Astrocyte (in vitro differentiated cells and primary cell): Measurements from ENCODE around the gene BHLHA9. TPM values are rescaled to one million over a fixed set of nuclear protein-coding genes. Genes with fewer than 3 reads are reported as not detected.
"Not testable (repeated sequence)": the region's sequence is repeated elsewhere in the genome, so short reads cannot be mapped to it uniquely, and the experiment has no call there.

ENCODE experiments used
- DNase-seq: peaks from one replicate; pipeline ENCODE4 v3.0.0-alpha.2; 2010; ENCODE audit warnings: low read depth
- FAIRE-seq: peaks from 2 replicates; lab custom pipeline; 2011; peaks lifted over from hg19 to GRCh38; lab: Jason Lieb, UNC
- H2AFZ ChIP-seq: 2 replicates; pipeline ENCODE4 v1.6.0; 2012; ENCODE audit warnings: low read depth, low read length, inconsistent platforms
- H3K27ac ChIP-seq: 2 replicates; pipeline ENCODE4 v1.5.1; 2011; ENCODE audit warnings: low read depth, low read length, inconsistent platforms
- H3K27me3 ChIP-seq: 2 replicates; pipeline ENCODE4 v1.6.0; 2011; ENCODE audit warnings: low read length, inconsistent platforms; ENCODE audit not compliant: insufficient read depth
- H3K36me3 ChIP-seq: 2 replicates; pipeline ENCODE4 v1.5.1; 2011; ENCODE audit warnings: low read length, inconsistent platforms; ENCODE audit not compliant: insufficient read depth
- H3K4me1 ChIP-seq: 2 replicates; pipeline ENCODE4 v1.5.1; 2011; ENCODE audit warnings: low read length, inconsistent platforms; ENCODE audit not compliant: insufficient read depth
- H3K4me2 ChIP-seq: 2 replicates; pipeline ENCODE4 v1.6.0; 2012; ENCODE audit warnings: low read length, inconsistent platforms
- H3K4me3 ChIP-seq: 2 replicates; pipeline ENCODE4 v1.5.1; 2011; ENCODE audit warnings: low read depth, mild to moderate bottlenecking, low read length, inconsistent platforms; ENCODE audit not compliant: insufficient read depth
- H3K79me2 ChIP-seq: 2 replicates; pipeline ENCODE4 v1.6.0; 2012; ENCODE audit warnings: mild to moderate bottlenecking, low read length, inconsistent platforms; ENCODE audit not compliant: insufficient read depth
- H3K9ac ChIP-seq: 2 replicates; pipeline ENCODE4 v1.6.0; 2012; ENCODE audit warnings: mild to moderate bottlenecking, low read length, inconsistent platforms
- H3K9me3 ChIP-seq: 2 replicates; pipeline ENCODE4 v1.5.1; 2012; ENCODE audit warnings: low read depth, mild to moderate bottlenecking, low read length, inconsistent platforms; ENCODE audit not compliant: insufficient read depth
- H4K20me1 ChIP-seq: 2 replicates; pipeline ENCODE4 v1.6.0; 2012; ENCODE audit warnings: low read length, inconsistent platforms; ENCODE audit not compliant: insufficient read depth
- H3K27ac Mint-ChIP-seq: one replicate; pipeline ENCODE4 v1.8.0; 2021; ENCODE audit warnings: mild to moderate bottlenecking, mixed read lengths; ENCODE audit not compliant: unreplicated experiment
- H3K27me3 Mint-ChIP-seq: one replicate; pipeline ENCODE4 v1.8.0; 2021; ENCODE audit warnings: low read depth, mixed read lengths; ENCODE audit not compliant: unreplicated experiment
- H3K36me3 Mint-ChIP-seq: one replicate; pipeline ENCODE4 v1.8.0; 2021; ENCODE audit warnings: low read depth, mixed read lengths; ENCODE audit not compliant: unreplicated experiment
- H3K4me1 Mint-ChIP-seq: one replicate; pipeline ENCODE4 v1.8.0; 2021; ENCODE audit warnings: low read depth, mixed read lengths; ENCODE audit not compliant: unreplicated experiment
- H3K4me3 Mint-ChIP-seq: one replicate; pipeline ENCODE4 v1.8.0; 2021; ENCODE audit warnings: mild to moderate bottlenecking, moderate library complexity, mixed read lengths; ENCODE audit not compliant: unreplicated experiment
- H3K9me3 Mint-ChIP-seq: one replicate; pipeline ENCODE4 v1.8.0; 2021; ENCODE audit warnings: mild to moderate bottlenecking, mixed read lengths; ENCODE audit not compliant: unreplicated experiment
- EZH2 ChIP-seq: IDR thresholded peaks from 2 replicates; pipeline ENCODE4 v1.6.1; 2012; ENCODE audit warnings: mild to moderate bottlenecking, low read length, inconsistent platforms; ENCODE audit not compliant: insufficient read depth
- total RNA-seq: library from RNA; stranded (reverse); gene quantifications from 2 replicates; pipeline ENCODE4 v1.2.1, GENCODE V29; 2021
- TF ChIP-seq, protein P1 (sequence below): IDR thresholded peaks from 2 replicates; pipeline ENCODE4 v1.5.1; 2011; ENCODE audit warnings: low read depth, mild to moderate bottlenecking, inconsistent platforms, low read length, moderate library complexity; ENCODE audit not compliant: insufficient read depth

BHLHA9 gene
- total RNA-seq, 1 donor from 2014 or later, result not detected

DNA sequence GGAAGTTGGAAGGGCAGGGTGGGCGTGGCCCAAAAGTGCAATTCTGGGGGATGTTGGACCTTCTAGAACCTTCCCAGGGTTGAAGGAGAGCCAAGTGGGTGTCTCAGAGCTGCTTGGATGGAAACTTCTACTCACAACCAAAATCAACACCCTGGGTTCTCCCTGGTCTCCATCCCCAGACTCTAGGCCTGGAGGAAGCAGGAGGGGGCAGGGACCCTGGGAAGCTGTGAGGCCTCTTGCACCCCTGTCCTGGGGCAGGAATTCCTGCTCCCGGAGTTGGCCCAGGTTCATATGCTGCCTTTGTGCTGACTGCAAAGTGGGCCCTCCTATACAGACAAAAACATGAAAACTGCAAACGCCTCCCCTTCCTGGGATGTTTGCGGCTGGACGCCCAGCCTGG lies 34.3 kb downstream of the BHLHA9 start:
- H3K9ac ChIP-seq, result no peak overlapping the region
- no peak overlapping the region for H3K4me3 ChIP-seq
- H2AFZ ChIP-seq, result no peak overlapping the region
- H3K9me3 Mint-ChIP-seq, result peaks cover 4% of the 10 kb centered on the region
- peaks cover 8% of the 10 kb centered on the region for H3K36me3 Mint-ChIP-seq
- no peak overlapping the region for H3K27ac ChIP-seq
- no peaks in the 10 kb centered on the region for H3K36me3 ChIP-seq
- no peaks in the 10 kb centered on the region for H4K20me1 ChIP-seq
- peaks cover 4% of the 10 kb centered on the region for H3K4me1 Mint-ChIP-seq
- H3K27ac Mint-ChIP-seq, result no peak overlapping the region
- H3K4me2 ChIP-seq, result no peak overlapping the region
- no peaks in the 10 kb centered on the region for H3K79me2 ChIP-seq
- DNase-seq, result no peak
- TF ChIP-seq, protein P1, sequence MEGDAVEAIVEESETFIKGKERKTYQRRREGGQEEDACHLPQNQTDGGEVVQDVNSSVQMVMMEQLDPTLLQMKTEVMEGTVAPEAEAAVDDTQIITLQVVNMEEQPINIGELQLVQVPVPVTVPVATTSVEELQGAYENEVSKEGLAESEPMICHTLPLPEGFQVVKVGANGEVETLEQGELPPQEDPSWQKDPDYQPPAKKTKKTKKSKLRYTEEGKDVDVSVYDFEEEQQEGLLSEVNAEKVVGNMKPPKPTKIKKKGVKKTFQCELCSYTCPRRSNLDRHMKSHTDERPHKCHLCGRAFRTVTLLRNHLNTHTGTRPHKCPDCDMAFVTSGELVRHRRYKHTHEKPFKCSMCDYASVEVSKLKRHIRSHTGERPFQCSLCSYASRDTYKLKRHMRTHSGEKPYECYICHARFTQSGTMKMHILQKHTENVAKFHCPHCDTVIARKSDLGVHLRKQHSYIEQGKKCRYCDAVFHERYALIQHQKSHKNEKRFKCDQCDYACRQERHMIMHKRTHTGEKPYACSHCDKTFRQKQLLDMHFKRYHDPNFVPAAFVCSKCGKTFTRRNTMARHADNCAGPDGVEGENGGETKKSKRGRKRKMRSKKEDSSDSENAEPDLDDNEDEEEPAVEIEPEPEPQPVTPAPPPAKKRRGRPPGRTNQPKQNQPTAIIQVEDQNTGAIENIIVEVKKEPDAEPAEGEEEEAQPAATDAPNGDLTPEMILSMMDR, result no peak
- no peak for TF ChIP-seq EZH2
- H3K4me1 ChIP-seq, result no peaks in the 10 kb centered on the region
- H3K27me3 Mint-ChIP-seq, result peaks cover 36% of the 10 kb centered on the region
- H3K9me3 ChIP-seq, result no peaks in the 10 kb centered on the region
- no peaks in the 10 kb centered on the region for H3K27me3 ChIP-seq
- no peak for FAIRE-seq
- H3K4me3 Mint-ChIP-seq, result no peak overlapping the region

DNA sequence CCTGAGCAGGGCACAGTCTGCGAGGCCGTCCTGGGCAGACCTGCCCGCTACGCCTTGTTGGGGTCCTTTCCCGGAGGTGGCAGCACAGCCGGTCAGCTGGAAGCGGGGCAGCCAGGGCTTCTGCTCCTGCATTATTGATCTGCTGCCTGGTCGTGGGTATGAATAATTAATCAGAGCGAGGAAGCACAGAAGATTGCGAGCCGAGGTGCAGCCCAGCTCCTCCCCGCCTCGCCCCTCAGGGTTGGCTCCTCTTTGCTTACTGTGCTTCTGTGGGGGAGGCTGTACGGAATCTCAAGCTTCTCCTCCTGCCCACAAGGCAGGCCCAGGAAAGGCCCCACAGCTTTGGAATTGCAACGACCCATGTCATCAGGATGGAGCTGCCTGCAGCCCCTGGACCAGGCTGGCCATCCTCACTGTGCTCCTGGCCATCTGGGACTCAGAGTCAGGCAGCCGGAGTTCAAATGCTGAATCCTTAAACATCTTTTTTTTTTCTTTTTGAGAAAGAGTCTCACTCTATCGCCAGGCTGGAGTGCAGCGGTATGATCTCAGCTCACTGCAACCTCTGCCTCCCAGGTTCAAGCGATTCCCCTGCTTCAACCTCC lies 34.8 kb downstream of the BHLHA9 start:
- Mint-ChIP-seq H3K4me3 (no peak overlapping the region), H3K36me3 (peaks cover 8% of the 10 kb centered on the region), H3K27ac (no peak overlapping the region), H3K9me3 (peaks cover 4% of the 10 kb centered on the region), H3K4me1 (peaks cover 4% of the 10 kb centered on the region), H3K27me3 (peaks cover 33% of the 10 kb centered on the region)
- H3K27me3 ChIP-seq, result no peaks in the 10 kb centered on the region
- DNase-seq (no peak), FAIRE-seq (no peak)
- no peaks in the 10 kb centered on the region for H3K79me2 ChIP-seq
- H3K27ac ChIP-seq, result no peak overlapping the region
- no peaks in the 10 kb centered on the region for H3K36me3 ChIP-seq
- no peak overlapping the region for H3K4me3 ChIP-seq
- no peak overlapping the region for H2AFZ ChIP-seq
- H3K4me2 ChIP-seq, result no peak overlapping the region
- TF ChIP-seq EZH2, result no peak
- TF ChIP-seq, protein P1, result no peak
- H3K9me3 ChIP-seq, result no peaks in the 10 kb centered on the region
- H3K4me1 ChIP-seq, result no peaks in the 10 kb centered on the region
- no peak overlapping the region for H3K9ac ChIP-seq
- no peaks in the 10 kb centered on the region for H4K20me1 ChIP-seq

DNA sequence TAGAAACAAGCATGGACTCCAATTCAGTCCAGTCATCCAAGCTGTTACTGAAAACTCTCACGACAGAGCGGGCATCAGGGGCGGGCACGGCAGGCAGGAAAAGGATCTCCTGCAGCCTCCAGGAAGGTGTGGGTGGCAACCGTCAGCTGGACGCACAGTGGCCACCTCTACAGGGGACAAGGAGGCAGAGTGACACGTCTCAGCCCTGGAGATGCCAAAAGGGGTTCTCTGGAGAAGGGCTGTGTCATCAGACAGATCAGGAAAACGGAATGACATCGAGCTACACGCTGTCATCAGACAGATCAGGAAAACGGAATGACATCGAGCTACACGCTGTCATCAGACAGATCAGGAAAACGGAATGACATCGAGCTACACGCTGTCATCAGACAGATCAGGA lies 37.6 kb downstream of the BHLHA9 start:
- H3K4me1 Mint-ChIP-seq, H3K4me3 Mint-ChIP-seq, H3K27ac ChIP-seq, H3K4me1 ChIP-seq, H3K9me3 Mint-ChIP-seq, H3K36me3 ChIP-seq, H3K27me3 ChIP-seq, H3K9me3 ChIP-seq, DNase-seq, FAIRE-seq, H3K27ac Mint-ChIP-seq, H3K9ac ChIP-seq, H3K79me2 ChIP-seq, H3K36me3 Mint-ChIP-seq, H3K4me3 ChIP-seq, H4K20me1 ChIP-seq, H3K4me2 ChIP-seq, H2AFZ ChIP-seq: not testable (repeated sequence)
- peaks cover 27% of the 10 kb centered on the region for H3K27me3 Mint-ChIP-seq
